Epithelial cell of esophagus (primary cell): ENCODE results near the gene ZFPM1.

Experiments used
- DNase-seq: peaks from one replicate; pipeline ENCODE4 v3.0.0; 2010; ENCODE audit warnings: low read depth
- H3K4me3 ChIP-seq: 2 replicates; pipeline ENCODE4 v1.5.1; 2011; ENCODE audit warnings: mild to moderate bottlenecking, low read length, control low read depth
- TF ChIP-seq, protein P1 (sequence below): IDR thresholded peaks from 2 replicates; pipeline ENCODE4 v1.5.1; 2011; ENCODE audit warnings: low read depth, mild to moderate bottlenecking, low read length, control low read depth, inconsistent platforms; ENCODE audit not compliant: insufficient read depth; ENCODE audit errors: missing control alignments

ZFPM1 gene

DNA sequence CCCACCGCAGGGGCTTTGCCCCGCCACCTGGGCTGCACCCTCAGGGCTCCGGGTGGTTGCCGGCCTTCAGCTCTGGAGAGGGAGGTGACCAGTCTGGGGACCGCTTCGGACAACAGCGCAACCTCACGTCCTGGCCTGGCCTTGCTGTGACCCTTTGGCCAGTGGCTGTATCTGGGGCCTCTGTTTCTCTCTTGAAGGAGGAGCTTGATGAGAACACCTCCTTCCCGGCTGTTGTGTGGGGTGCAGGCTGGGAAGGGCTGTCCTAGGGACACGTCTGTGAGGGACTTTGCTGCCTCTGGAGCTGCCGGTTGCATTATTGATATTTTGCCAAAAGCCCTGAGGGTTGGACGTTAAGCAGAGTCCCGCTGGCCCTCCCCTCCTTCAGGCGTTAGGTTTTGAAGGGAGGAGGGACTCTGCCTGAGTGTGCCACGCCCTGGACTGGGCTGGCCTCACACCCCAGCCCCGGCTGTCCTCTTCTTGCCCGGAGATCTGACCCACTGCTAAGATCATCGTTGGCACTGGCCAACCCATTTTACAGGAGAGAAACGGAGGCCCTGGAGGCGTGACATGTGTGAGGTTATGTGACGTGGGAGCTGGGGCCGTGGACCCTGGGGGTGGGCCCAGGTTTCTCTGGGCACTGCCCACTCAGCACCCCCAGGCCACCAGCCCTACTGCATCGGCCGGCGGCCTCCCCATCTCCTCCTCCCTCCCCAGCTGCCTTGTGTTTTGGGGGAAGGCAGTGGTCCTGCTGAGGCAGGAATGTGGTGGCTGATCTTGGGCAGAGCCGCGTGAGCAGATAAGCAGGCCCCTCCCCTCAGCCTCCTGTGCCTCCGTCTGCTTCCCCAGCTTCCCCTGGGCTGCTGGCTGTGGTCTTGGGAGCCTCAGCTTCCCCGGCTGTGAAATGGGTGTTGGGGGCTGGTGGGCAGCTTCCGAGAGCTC, 8.5 kb downstream of the ZFPM1 start:
- TF ChIP-seq, protein P1, sequence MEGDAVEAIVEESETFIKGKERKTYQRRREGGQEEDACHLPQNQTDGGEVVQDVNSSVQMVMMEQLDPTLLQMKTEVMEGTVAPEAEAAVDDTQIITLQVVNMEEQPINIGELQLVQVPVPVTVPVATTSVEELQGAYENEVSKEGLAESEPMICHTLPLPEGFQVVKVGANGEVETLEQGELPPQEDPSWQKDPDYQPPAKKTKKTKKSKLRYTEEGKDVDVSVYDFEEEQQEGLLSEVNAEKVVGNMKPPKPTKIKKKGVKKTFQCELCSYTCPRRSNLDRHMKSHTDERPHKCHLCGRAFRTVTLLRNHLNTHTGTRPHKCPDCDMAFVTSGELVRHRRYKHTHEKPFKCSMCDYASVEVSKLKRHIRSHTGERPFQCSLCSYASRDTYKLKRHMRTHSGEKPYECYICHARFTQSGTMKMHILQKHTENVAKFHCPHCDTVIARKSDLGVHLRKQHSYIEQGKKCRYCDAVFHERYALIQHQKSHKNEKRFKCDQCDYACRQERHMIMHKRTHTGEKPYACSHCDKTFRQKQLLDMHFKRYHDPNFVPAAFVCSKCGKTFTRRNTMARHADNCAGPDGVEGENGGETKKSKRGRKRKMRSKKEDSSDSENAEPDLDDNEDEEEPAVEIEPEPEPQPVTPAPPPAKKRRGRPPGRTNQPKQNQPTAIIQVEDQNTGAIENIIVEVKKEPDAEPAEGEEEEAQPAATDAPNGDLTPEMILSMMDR: no peak
- no peak for DNase-seq
- no peak overlapping the region for H3K4me3 ChIP-seq

DNA sequence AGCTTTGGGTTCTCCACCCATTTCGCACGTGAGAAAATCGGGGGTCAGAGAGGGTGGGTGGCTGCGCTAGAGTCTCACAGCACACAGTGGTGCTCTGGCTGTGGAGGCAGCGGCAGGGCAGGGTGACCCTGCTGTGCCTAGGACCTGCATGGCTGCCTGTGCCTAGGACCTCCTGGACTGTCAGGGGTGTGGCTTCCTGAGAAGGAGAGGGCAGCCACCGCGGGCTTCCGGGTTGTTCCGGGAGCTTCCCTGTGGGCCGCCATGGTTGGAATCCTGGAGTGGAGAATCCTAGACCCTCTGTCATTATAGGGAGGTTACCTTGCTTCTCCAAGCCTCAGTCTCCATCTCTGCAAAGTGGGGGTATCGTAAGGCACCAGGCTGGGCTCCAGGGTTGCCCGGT, 9.3 kb downstream of the ZFPM1 start:
- DNase-seq: no peak

DNA sequence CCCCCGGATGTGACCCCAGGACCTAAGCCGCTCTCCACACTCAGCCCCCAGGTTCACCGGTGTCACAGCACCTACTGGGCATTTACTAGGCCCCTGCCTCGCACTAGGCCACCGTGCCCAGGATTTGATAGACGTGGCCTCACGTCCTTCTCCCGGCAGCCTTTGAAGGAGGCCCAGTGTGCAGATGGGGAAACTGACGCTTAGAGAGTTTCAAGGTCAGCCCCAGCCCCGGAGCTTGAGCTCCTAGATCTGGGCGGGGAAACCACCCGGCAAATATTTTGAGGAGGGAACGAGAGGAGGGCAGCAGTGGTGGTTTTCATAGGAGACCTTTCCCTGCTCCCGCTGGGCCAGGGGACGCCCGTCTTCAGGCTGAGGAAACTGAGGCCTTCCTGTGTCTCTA, 10.3 kb downstream of the ZFPM1 start:
- no peak for DNase-seq
- no peak overlapping the region for H3K4me3 ChIP-seq
- TF ChIP-seq, protein P1: no peak

More for the DNA sequence above, 9.3 kb downstream of the ZFPM1 start:
- H3K4me3 ChIP-seq: no peak overlapping the region
- TF ChIP-seq, protein P1: no peak

DNA sequence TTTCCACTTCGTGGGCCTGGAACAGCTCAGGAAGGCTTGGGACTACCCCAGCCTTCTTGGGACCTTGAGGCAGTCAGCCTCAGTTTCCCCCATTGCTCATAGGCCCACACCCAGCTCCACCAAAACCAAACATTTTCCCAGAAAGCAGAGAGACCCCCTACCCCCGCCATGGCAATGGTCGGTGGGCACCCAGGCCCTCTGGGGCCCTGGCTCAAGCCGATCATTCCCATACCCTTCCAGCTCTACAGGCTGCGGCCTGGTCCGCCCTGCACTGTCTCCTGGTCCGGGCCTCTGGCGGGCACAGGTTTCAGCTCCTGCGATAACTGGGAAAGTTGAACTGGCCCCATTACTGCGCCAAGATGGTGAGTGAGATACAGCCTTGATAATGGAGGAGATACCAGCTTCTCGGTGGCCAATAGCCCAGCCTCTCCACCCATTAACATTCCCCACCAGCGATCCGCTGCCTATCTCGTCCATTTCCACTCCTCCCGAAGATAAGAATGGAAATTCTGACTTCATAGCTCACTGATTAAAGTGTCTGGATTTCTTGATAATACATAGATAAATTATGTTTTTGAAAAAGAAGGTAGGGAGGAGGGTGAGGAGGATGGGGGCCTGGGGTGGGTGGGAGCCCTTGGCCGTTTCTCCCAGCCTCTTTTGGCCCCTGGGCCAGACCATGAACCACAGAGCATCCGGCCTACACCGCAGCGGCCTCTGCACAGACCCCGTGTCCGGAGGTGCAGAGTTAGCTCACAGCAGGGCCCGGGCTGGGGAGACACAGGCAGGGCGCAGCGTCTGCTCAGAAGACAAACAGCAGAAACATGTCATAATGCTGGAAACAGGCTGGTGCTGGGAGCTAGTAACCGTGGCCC, 11.6 kb downstream of the ZFPM1 start:
- TF ChIP-seq, protein P1: no peak
- no peak overlapping the region for H3K4me3 ChIP-seq
- DNase-seq: no peak

DNA sequence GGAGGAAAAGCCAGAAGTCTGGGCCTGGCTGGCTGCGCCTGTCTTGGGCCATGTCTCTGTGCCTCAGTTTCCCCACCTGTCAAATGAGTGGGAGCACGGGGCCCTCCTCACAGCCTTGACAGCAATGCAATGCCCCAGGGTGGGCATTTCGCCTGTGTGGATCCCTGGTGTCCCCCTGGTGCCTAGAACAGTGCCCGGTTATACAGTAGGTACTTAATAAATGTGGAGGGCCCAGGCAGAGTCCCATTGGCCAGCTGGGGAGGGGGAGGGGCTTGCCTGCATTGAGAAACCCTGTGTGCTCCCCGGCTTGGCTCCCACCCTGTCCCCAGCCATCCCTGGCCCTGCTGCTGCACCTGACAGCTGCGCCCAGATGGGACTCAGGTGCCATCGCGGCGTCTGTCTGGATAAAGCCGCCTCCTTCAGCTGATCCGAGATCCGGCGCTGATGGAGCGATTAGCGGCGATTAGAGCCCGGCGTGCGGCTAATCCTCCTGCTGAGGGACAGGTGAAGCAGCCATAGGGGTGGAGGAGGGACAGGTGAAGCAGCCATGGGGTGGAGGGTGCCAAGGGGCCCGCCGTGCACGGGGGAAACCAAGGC, 12.4 kb downstream of the ZFPM1 start:
- TF ChIP-seq, protein P1: no peak

DNA sequence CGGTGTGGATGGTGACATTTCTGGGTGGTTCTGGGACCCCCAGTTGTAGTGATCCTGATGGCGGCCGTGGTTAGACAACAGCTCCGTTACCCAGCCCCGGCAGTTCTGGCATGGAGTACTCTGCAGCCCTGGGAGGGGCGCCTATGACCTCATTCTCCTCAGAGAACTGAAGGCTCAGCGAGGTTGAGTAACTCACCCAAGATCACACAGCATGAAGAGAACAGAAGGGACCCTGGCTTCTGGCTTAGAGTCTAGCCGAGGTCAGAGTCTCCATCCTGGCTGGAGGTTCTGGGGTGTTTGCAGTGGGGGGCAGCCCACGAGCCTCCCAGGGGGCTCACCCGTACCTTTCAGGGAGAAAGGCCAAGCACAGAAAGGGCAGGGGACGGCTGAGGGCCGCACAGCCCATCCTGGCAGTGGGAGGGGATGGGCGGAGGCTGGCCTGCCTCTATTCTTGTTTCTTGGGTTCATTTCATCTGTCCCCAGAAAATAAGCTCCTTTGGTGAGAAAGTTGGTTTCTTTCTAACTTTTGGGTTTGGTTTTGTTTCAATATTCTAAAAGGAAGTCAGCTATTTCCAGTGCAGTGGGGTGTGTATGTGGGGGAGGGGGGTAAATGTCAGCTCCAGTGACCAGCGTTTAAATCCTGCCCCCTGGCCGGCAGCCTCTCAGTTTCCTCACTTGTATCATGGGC, 13.2 kb downstream of the ZFPM1 start:
- no peak overlapping the region for H3K4me3 ChIP-seq
- TF ChIP-seq, protein P1: no peak

More for the DNA sequence above, 12.4 kb downstream of the ZFPM1 start:
- no peak for DNase-seq
- H3K4me3 ChIP-seq: no peak overlapping the region

More for the DNA sequence above, 13.2 kb downstream of the ZFPM1 start:
- DNase-seq: no peak
